ENCODE data around the gene ZBTB7C. TPM values are rescaled to one million over a fixed set of nuclear protein-coding genes. Genes with fewer than 3 reads are reported as not detected.

Gene ZBTB7C
- total RNA-seq, 2 experiments from 2014 or later: not detected

DNA sequence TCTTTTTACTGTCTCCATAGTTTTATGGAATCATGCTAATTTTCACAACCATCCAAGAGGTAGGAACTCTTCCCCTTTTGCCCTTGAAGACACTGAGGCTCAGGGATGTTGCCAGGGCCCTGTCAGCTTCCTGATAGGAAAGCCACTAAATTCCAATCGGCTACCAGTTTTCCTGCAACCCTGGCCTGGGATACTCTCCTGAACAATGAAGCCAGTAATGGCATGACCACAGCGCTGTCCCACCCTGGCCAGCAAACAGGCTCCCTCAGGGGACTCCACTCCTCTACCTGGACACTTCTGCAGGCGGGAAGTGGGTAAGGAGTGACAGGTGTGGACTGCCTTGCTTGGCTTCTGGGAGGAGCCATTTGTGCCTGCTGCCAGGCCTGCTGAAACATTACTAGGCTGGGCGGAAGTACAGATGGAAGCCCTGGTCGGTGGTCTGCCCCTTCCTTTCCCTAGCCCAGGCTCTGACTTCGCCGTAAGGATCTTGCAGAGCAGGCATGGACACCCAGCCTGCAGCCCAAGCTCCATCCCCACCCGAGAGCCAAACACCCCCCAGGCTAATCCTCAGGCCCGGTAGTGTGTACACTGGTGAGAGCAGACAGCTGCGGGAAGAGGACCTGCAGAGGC, 400.0 kb downstream of the ZBTB7C start:
- ATAC-seq (no peak), DNase-seq (no peak)
- ChIA-PET CTCF (interaction anchor here (0.9 kb wide), 1 partner anchor 13 kb away, joined by 3 read pairs; no protein-coding TSS in a partner anchor), POLR2A (no interaction called here)
- Mint-ChIP-seq H3K36me3 (ENCODE audit: low read depth) (no peaks in the 10 kb centered on the region), H3K9me3 (ENCODE audit: low read depth) (peaks cover 4% of the 10 kb centered on the region), H3K27ac (no peak overlapping the region), H3K4me1 (peaks cover 2% of the 10 kb centered on the region), H3K4me3 (peak overlapping the region; percentile 53), H3K27me3 (peaks cover 32% of the 10 kb centered on the region)
- intact Hi-C loops (cut with DNase I, micrococcal nuclease): loop anchor here in 1 of 2 experiments (5.0 kb wide), 1 partner anchor 77 kb away; the partner anchor contains the start of gene SMAD2

- Mint-ChIP-seq H3K9me3 (ENCODE audit: low read depth) (no peaks in the 10 kb centered on the region), H3K4me3 (peak overlapping the region; percentile 55), H3K4me1 (peaks cover 2% of the 10 kb centered on the region), H3K36me3 (ENCODE audit: low read depth) (no peaks in the 10 kb centered on the region), H3K27ac (no peak overlapping the region), H3K27me3 (peaks cover 25% of the 10 kb centered on the region)
- ChIA-PET CTCF (interaction anchor here (0.6 to 2.6 kb wide), 8 partner anchors 9 to 1300 kb away, joined by 3 to 24 read pairs (median 4); no protein-coding TSS in a partner anchor), POLR2A (interaction anchor here (0.9 kb wide), 1 partner anchor 150 kb away, joined by 3 read pairs; no protein-coding TSS in a partner anchor)
- DNase-seq (peak; percentile 66), ATAC-seq (peak; percentile 85)
- intact Hi-C loops (cut with DNase I, micrococcal nuclease): loop anchor here in 1 of 2 experiments (5.0 kb wide), 1 partner anchor 76 kb away; the partner anchor contains the start of gene SMAD2
Measured at GRCh38 chr18:48007955-48008701, 401.1 kb downstream of the ZBTB7C start.

DNA sequence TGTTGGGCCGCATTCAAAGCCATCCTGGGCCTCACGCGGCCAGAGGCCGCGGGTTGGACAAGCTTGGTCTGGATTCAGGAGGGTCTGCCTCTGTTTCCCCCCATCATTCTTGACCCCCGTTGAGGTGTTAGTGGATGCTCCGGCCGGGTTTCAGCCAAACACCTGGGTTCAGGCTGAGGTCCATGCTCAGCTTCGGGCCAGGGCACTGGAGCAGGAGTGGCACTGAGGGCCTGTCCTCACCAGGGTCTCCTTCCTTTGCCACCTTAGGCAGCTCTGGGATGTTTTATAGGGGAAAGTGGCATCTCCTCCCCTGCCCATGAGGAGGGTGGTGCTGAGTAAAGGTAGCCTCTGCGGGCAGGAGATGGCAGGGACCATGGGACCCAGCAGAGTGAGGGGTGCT, 401.8 kb downstream of the ZBTB7C start:
- POLR2A ChIA-PET: interaction anchor here (0.9 kb wide), 1 partner anchor 149 kb away, joined by 3 read pairs; no protein-coding TSS in a partner anchor
- DNase-seq (no peak), ATAC-seq (no peak)
- Mint-ChIP-seq H3K27me3 (peaks cover 21% of the 10 kb centered on the region), H3K27ac (no peak overlapping the region), H3K4me1 (peaks cover 2% of the 10 kb centered on the region), H3K9me3 (ENCODE audit: low read depth) (no peaks in the 10 kb centered on the region), H3K4me3 (no peak overlapping the region), H3K36me3 (ENCODE audit: low read depth) (no peaks in the 10 kb centered on the region)
- CTCF ChIA-PET: interaction anchor here (0.7 to 2.6 kb wide), 8 partner anchors 11 to 1301 kb away, joined by 3 to 24 read pairs (median 4); no protein-coding TSS in a partner anchor
- intact Hi-C loops (cut with DNase I, micrococcal nuclease): loop anchor here in 1 of 2 experiments (5.0 kb wide), 1 partner anchor 75 kb away; the partner anchor contains the start of gene SMAD2

GRCh38 chr18:48006415-48007175, 402.6 kb downstream of the ZBTB7C start:
- POLR2A ChIA-PET: no interaction called here

GRCh38 chr18:48004577-48004976, 404.6 kb downstream of the ZBTB7C start:
- H3K27ac Mint-ChIP-seq: no peak overlapping the region
- intact Hi-C loops (cut with DNase I, micrococcal nuclease): no loop called here
- ChIA-PET CTCF (interaction anchor here (0.5 to 1.3 kb wide), 5 partner anchors 8 to 191 kb away, joined by 3 to 6 read pairs (median 3); no protein-coding TSS in a partner anchor), POLR2A (no interaction called here)
- H3K4me1 Mint-ChIP-seq: peaks cover 2% of the 10 kb centered on the region
- no peaks in the 10 kb centered on the region for H3K36me3 Mint-ChIP-seq (ENCODE audit: low read depth)
- ATAC-seq (no peak), DNase-seq (no peak)
- H3K27me3 Mint-ChIP-seq: peaks cover 9% of the 10 kb centered on the region
- H3K4me3 Mint-ChIP-seq: no peak overlapping the region
- H3K9me3 Mint-ChIP-seq (ENCODE audit: low read depth): no peaks in the 10 kb centered on the region

More at GRCh38 chr18:48006415-48007175, 402.6 kb downstream of the ZBTB7C start:
- CTCF ChIA-PET: interaction anchor here (0.6 to 2.6 kb wide), 5 partner anchors 10 to 1503 kb away, joined by 3 to 24 read pairs (median 3); no protein-coding TSS in a partner anchor
- Mint-ChIP-seq H3K27me3 (peaks cover 17% of the 10 kb centered on the region), H3K9me3 (ENCODE audit: low read depth) (no peaks in the 10 kb centered on the region), H3K36me3 (ENCODE audit: low read depth) (no peaks in the 10 kb centered on the region), H3K27ac (no peak overlapping the region), H3K4me3 (peak overlapping the region; percentile 24), H3K4me1 (peaks cover 2% of the 10 kb centered on the region)
- intact Hi-C loops (cut with DNase I, micrococcal nuclease): loop anchor here in 1 of 2 experiments (5.0 kb wide), 1 partner anchor 74 kb away; the partner anchor contains the start of gene SMAD2
- DNase-seq (no peak), ATAC-seq (no peak)

DNA sequence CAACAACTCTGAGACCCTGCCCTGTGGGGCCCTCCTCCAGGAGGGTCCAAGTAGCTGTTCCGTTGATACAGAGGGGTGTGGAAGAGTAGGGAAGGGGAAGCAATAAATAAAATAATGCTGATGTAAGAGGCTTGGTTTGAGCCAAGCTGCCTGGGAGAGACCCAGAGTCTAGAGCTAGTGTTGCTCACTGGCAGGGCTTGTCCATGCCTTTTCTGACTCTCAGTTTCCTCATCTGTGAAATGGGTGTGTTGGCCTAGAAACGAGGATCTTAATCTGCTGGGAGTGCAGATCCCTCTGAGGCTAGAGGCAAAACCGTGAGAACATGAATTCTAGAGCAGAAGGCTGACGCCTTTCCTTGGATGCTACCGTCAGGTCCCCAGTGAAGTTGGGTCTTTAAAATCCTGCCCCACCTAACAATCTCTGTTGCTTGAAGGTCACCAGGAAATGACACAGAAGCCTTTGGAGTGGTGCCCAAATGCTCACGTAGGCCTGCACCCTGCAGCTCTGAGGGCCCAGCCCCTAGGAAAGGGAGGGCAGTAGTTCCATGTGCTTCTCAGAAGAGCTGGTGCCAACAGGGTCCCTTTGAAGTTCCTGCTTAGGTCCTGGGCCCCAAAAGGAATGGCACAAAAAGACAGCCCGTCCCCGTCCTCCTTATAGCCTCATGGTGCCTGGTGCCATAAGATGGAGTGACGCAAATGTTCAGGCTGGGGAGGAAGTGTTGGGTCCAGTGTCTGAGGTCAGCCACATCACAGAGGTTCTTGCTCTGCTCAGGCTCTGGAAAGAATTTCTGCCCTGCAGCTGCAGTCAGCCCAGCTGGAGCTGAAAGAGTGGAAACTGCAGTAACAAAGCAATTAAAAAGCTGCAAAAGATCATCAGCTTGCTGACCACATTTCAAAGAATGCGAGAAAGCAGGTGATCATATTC, 405.5 kb downstream of the ZBTB7C start:
- intact Hi-C loops (cut with DNase I, micrococcal nuclease): no loop called here

GRCh38 chr18:48002933-48003365, 406.2 kb downstream of the ZBTB7C start:
- intact Hi-C loops (cut with DNase I, micrococcal nuclease): no loop called here
- ChIA-PET POLR2A (no interaction called here), CTCF (interaction anchor here (0.7 kb wide), 2 partner anchors 233 to 235 kb away, joined by 3 read pairs; no protein-coding TSS in a partner anchor)
- Mint-ChIP-seq H3K36me3 (ENCODE audit: low read depth) (no peaks in the 10 kb centered on the region), H3K27ac (no peak overlapping the region), H3K4me3 (no peak overlapping the region), H3K27me3 (peaks cover 2% of the 10 kb centered on the region), H3K4me1 (peaks cover 2% of the 10 kb centered on the region), H3K9me3 (ENCODE audit: low read depth) (no peaks in the 10 kb centered on the region)
- ATAC-seq: no peak
- DNase-seq: no peak

More for the DNA sequence above, 405.5 kb downstream of the ZBTB7C start:
- ChIA-PET CTCF (interaction anchor here (0.5 to 1.3 kb wide), 4 partner anchors 7 to 236 kb away, joined by 3 to 6 read pairs (median 3); no protein-coding TSS in a partner anchor), POLR2A (interaction anchor here (0.5 to 0.7 kb wide), 2 partner anchors 27 to 628 kb away, joined by 3 read pairs; no protein-coding TSS in a partner anchor)
- Mint-ChIP-seq H3K36me3 (ENCODE audit: low read depth) (no peaks in the 10 kb centered on the region), H3K4me3 (no peak overlapping the region), H3K9me3 (ENCODE audit: low read depth) (no peaks in the 10 kb centered on the region), H3K27me3 (peaks cover 5% of the 10 kb centered on the region), H3K4me1 (peaks cover 2% of the 10 kb centered on the region), H3K27ac (no peak overlapping the region)
- no peak for ATAC-seq
- DNase-seq: no peak

DNA sequence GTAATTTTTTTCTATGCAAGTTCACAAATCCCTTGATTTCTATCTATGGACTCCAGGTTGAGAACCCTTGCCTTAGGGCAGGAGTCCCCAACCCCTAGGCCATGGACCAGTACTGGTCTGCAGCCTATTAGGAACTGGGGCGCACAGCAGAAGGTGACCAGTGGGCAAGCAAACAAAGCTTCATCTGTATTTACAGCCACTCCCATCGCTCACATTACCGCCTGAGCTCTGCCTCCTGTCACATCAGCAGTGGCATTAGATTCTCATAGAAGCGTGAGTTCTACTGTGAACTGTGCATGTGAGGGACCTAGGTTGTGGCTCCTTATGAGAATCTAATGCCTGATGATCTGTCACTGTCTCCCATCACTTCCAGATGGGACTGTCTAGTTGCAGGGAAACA, 408.5 kb downstream of the ZBTB7C start:
- peaks cover 10% of the 10 kb centered on the region for H3K9me3 Mint-ChIP-seq (ENCODE audit: low read depth)
- DNase-seq: no peak
- H3K36me3 Mint-ChIP-seq (ENCODE audit: low read depth): no peaks in the 10 kb centered on the region
- H3K27me3 Mint-ChIP-seq: no peaks in the 10 kb centered on the region
- intact Hi-C loops (cut with DNase I, micrococcal nuclease): no loop called here
- ChIA-PET POLR2A (no interaction called here), CTCF (interaction anchor here (1.6 kb wide), 1 partner anchor 229 kb away, joined by 5 read pairs; no protein-coding TSS in a partner anchor)
- no peaks in the 10 kb centered on the region for H3K4me1 Mint-ChIP-seq
- no peak overlapping the region for H3K4me3 Mint-ChIP-seq
- ATAC-seq: no peak
- H3K27ac Mint-ChIP-seq: no peak overlapping the region

GRCh38 chr18:47999801-48000248, 409.4 kb downstream of the ZBTB7C start:
- H3K27ac Mint-ChIP-seq: no peak overlapping the region
- no peaks in the 10 kb centered on the region for H3K36me3 Mint-ChIP-seq (ENCODE audit: low read depth)
- intact Hi-C loops (cut with DNase I, micrococcal nuclease): loop anchor here in 1 of 2 experiments (5.0 kb wide), 1 partner anchor 228 kb away; no protein-coding TSS in a partner anchor
- peaks cover 10% of the 10 kb centered on the region for H3K9me3 Mint-ChIP-seq (ENCODE audit: low read depth)
- ChIA-PET CTCF (interaction anchor here (0.8 kb wide), 1 partner anchor 227 kb away, joined by 3 read pairs; no protein-coding TSS in a partner anchor), POLR2A (no interaction called here)
- ATAC-seq (no peak), DNase-seq (no peak)
- H3K4me3 Mint-ChIP-seq: no peak overlapping the region
- no peaks in the 10 kb centered on the region for H3K4me1 Mint-ChIP-seq
- H3K27me3 Mint-ChIP-seq: no peaks in the 10 kb centered on the region

Data from activated CD4-positive, alpha-beta T cell treated with anti-CD3 and anti-CD28 coated beads for 36 hours (primary cell).